ENCODE measurements around the gene TPD52L2.
A peak's percentile ranks its signal among the peaks of the same experiment; 100 is the strongest.
"Not testable (repeated sequence)": the region's sequence is repeated elsewhere in the genome, so short reads cannot be mapped to it uniquely, and the experiment has no call there.

TPD52L2 gene

DNA sequence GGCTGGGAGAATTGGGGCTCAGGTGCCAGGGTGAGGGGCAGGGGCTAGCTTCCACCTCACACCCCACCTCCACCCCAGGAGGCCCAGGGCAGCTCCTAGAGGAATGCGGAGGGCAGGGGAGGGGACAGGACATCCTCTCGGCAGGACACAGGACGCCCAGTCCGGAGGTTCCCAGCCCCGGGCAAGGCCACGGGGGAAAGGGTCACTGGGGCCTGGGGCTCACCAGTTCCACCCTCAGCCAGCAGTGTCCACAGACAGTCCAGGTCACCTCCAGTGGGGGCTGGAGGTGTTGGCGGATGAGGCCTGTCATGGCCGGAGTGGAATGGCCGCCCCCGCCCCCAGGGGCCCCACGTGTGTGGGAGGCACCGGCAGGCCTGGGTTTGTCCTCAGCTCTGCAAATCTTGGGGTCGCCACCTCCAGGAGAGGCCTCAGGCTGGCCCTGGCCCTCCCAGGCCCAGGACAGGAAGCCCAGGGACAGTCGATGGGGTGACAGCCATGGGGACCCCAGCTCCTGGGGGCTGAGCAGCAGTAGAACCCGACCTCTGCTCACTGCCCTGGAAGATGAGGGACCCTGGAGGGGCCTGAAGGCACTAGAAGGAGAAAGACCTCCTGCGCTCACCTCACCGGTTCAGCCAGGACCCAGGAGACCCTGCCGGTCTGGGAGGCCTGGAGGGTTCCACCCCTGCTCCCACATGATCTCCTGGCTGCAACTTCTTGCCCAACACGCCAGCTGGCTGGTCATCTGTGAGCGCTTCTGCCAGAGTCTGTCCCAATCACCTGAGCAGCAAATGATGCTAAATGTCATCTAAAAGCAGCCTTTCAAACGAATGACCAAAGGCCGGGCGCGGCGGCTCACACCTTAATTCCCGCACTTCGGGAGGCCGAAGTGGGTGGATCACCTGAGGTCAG is 16.8 kb upstream of the TPD52L2 start:
- H3K27me3 ChIP-seq (ENCODE audit: control insufficient read depth in 1 of 2, insufficient read depth in 1 of 2, low read length in 2 of 2): peaks cover 0 to 55% of the 10 kb centered on the region in 2 experiments
- H2BK12ac ChIP-seq (ENCODE audit: low read length in 2 of 2): peak overlapping the region; percentile 89 to 95
- H4K91ac ChIP-seq (ENCODE audit: low read length): peak overlapping the region; percentile 71
- no peak for DNase-seq
- H3K23ac ChIP-seq (ENCODE audit: low read length in 2 of 2): no peak overlapping the region
- H2AK5ac ChIP-seq (ENCODE audit: low read length, severe bottlenecking): peak overlapping the region; percentile 54
- no peak overlapping the region for H3K9ac ChIP-seq (ENCODE audit: low read length)
- peak overlapping the region; percentile 49 for H3K27ac ChIP-seq (ENCODE audit: low read length, poor library complexity, severe bottlenecking)
- no peaks in the 10 kb centered on the region for H3K36me3 ChIP-seq (ENCODE audit: control insufficient read depth in 1 of 2, insufficient read depth in 2 of 2, low read depth in 1 of 2, low read length in 2 of 2)
- peak overlapping the region; percentile 75 for H2BK15ac ChIP-seq (ENCODE audit: low read depth, poor library complexity, severe bottlenecking)
- H4K8ac ChIP-seq (ENCODE audit: low read length): peak overlapping the region; percentile 62
- no peaks in the 10 kb centered on the region for H3K9me3 ChIP-seq (ENCODE audit: control insufficient read depth, low read length)
- H3K4me3 ChIP-seq (ENCODE audit: insufficient read depth in 1 of 2, low read depth in 1 of 2, low read length in 2 of 2): no peak overlapping the region
- H2AFZ ChIP-seq (ENCODE audit: low read depth, low read length): no peak overlapping the region
- no peak overlapping the region for H2BK5ac ChIP-seq (ENCODE audit: low read depth, low read length, poor library complexity, severe bottlenecking)
- 69% methylated on average over 26 of the region's 28 CpGs for WGBS
- H3K4me1 ChIP-seq (ENCODE audit: control insufficient read depth, insufficient read depth, low read depth, low read length): peaks cover 30% of the 10 kb centered on the region
- peak overlapping the region; percentile 75 to 83 for H3K4ac ChIP-seq (ENCODE audit: low read depth in 1 of 2, low read length in 2 of 2)
- H3K14ac ChIP-seq (ENCODE audit: low read length in 2 of 2): peak overlapping the region in 1 of 2 experiments; percentile 0
- H3K4me2 ChIP-seq (ENCODE audit: low read length, poor library complexity, severe bottlenecking): peak overlapping the region; percentile 19
- peak overlapping the region; percentile 90 for H2BK120ac ChIP-seq (ENCODE audit: low read depth, low read length)
- H3K79me1 ChIP-seq (replicated peaks; ENCODE audit: low read length, poor library complexity, severe bottlenecking): no peaks in the 10 kb centered on the region
- H3K18ac ChIP-seq (ENCODE audit: low read depth in 1 of 2, low read length in 2 of 2): peak overlapping the region; percentile 56 to 73

DNA sequence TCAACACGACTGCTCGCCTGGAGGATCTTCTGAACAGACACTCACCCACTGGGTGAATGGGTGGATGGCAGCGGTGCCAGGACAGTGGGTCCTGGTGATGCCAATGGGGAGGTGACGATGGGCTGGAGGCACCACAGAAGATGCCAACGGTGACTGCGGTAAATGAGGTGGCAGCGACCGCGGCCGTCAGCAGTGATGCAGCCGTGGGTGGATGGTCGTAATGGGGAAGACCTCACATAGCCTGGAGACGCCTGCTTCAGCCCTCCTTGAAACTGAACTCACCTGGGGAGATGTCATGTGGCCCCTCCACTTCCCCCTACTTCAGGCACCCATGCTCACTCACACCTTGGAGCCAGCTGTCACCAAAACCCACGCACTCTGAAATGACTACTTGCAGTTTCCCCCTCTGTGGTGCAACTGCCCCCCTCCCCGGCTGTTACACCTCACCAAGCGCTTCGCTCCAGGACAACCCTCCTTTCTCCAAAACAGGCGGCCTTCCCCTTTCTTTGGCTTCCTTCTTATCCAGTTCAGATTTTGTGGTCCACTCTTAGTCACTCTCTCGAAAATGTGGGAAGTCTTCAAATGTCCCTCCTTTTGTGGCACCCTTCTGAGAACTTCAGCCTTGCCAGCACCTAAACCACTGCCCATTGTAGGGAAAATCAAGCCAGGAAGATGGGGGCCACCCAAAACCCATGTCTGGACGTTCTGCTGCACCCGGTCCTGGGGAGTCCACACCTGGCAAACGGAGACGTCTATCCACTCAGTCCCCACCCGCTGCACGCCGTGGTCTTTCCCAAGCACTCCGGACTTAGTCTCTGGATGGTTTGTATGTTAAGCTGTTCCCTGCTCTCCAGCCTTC is 14.2 kb upstream of the TPD52L2 start:
- no peak for DNase-seq
- H3K4me2 ChIP-seq (ENCODE audit: low read length, poor library complexity, severe bottlenecking): no peak overlapping the region
- WGBS: 95% methylated on average over 24 of the region's 27 CpGs

DNA sequence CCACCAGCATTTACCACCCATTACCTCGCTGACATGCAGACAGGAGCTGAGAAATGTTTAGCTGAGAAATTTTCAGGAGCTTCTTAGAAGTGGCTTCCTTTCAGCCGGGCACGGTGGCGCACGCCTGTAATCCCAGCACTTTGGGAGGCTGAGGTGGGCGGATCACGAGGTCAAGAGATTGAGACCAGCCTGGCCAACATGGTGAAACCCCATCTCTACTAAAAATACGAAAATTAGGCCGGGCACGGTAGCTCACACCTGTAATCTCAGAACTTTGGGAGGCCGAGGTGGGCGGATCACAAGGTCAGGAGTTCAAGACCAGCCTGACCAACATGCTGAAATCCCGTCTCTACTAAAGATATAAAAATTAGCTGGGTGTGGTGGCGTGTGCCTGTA is 13.5 kb upstream of the TPD52L2 start:
- H2AK5ac ChIP-seq (ENCODE audit: low read length, severe bottlenecking); H3K23ac ChIP-seq (ENCODE audit: low read length in 2 of 2); H3K18ac ChIP-seq (ENCODE audit: low read depth in 1 of 2, low read length in 2 of 2); H3K4me2 ChIP-seq (ENCODE audit: low read length, poor library complexity, severe bottlenecking); H3K4me3 ChIP-seq (ENCODE audit: insufficient read depth in 1 of 2, low read depth in 1 of 2, low read length in 2 of 2); DNase-seq; H3K4ac ChIP-seq (ENCODE audit: low read depth in 1 of 2, low read length in 2 of 2); H3K36me3 ChIP-seq (ENCODE audit: control insufficient read depth in 1 of 2, insufficient read depth in 2 of 2, low read depth in 1 of 2, low read length in 2 of 2); H4K91ac ChIP-seq (ENCODE audit: low read length); H2BK5ac ChIP-seq (ENCODE audit: low read depth, low read length, poor library complexity, severe bottlenecking); H2BK120ac ChIP-seq (ENCODE audit: low read depth, low read length); H3K27ac ChIP-seq (ENCODE audit: low read length, poor library complexity, severe bottlenecking); H2BK15ac ChIP-seq (ENCODE audit: low read depth, poor library complexity, severe bottlenecking); H3K9ac ChIP-seq (ENCODE audit: low read length); H2AFZ ChIP-seq (ENCODE audit: low read depth, low read length); H4K8ac ChIP-seq (ENCODE audit: low read length); H3K9me3 ChIP-seq (ENCODE audit: control insufficient read depth, low read length); H3K79me1 ChIP-seq (replicated peaks; ENCODE audit: low read length, poor library complexity, severe bottlenecking); H3K14ac ChIP-seq (ENCODE audit: low read length in 2 of 2): not testable (repeated sequence)
- 98% methylated on average over 11 of the region's 14 CpGs for WGBS
- Histone ChIP-seq H2BK12ac (ENCODE audit: low read length in 2 of 2) (peak overlapping the region in 1 of 2 experiments; percentile 59), H3K4me1 (ENCODE audit: control insufficient read depth, insufficient read depth, low read depth, low read length) (peaks cover 48% of the 10 kb centered on the region), H3K27me3 (ENCODE audit: control insufficient read depth in 1 of 2, insufficient read depth in 1 of 2, low read length in 2 of 2) (peaks cover 0 to 57% of the 10 kb centered on the region in 2 experiments)

More for the DNA sequence above, 14.2 kb upstream of the TPD52L2 start:
- Histone ChIP-seq H2BK120ac (ENCODE audit: low read depth, low read length) (no peak overlapping the region), H3K4ac (ENCODE audit: low read depth in 1 of 2, low read length in 2 of 2) (peak overlapping the region; percentile 2 to 33), H3K14ac (ENCODE audit: low read length in 2 of 2) (no peak overlapping the region), H3K4me1 (ENCODE audit: control insufficient read depth, insufficient read depth, low read depth, low read length) (peaks cover 51% of the 10 kb centered on the region), H2BK15ac (ENCODE audit: low read depth, poor library complexity, severe bottlenecking) (peak overlapping the region; percentile 3), H3K4me3 (ENCODE audit: insufficient read depth in 1 of 2, low read depth in 1 of 2, low read length in 2 of 2) (no peak overlapping the region), H4K91ac (ENCODE audit: low read length) (peak overlapping the region; percentile 14), H3K79me1 (replicated peaks; ENCODE audit: low read length, poor library complexity, severe bottlenecking) (no peaks in the 10 kb centered on the region), H3K23ac (ENCODE audit: low read length in 2 of 2) (no peak overlapping the region), H3K27me3 (ENCODE audit: control insufficient read depth in 1 of 2, insufficient read depth in 1 of 2, low read length in 2 of 2) (peaks cover 0 to 58% of the 10 kb centered on the region in 2 experiments), H2BK5ac (ENCODE audit: low read depth, low read length, poor library complexity, severe bottlenecking) (no peak overlapping the region), H2AK5ac (ENCODE audit: low read length, severe bottlenecking) (no peak overlapping the region), H2AFZ (ENCODE audit: low read depth, low read length) (no peak overlapping the region), H4K8ac (ENCODE audit: low read length) (no peak overlapping the region), H3K9ac (ENCODE audit: low read length) (no peak overlapping the region), H3K27ac (ENCODE audit: low read length, poor library complexity, severe bottlenecking) (no peak overlapping the region), H2BK12ac (ENCODE audit: low read length in 2 of 2) (peak overlapping the region; percentile 80 to 82), H3K9me3 (ENCODE audit: control insufficient read depth, low read length) (no peaks in the 10 kb centered on the region), H3K18ac (ENCODE audit: low read depth in 1 of 2, low read length in 2 of 2) (peak overlapping the region in 1 of 2 experiments; percentile 76), H3K36me3 (ENCODE audit: control insufficient read depth in 1 of 2, insufficient read depth in 2 of 2, low read depth in 1 of 2, low read length in 2 of 2) (no peaks in the 10 kb centered on the region)

- not testable (repeated sequence) for H2BK5ac ChIP-seq (ENCODE audit: low read depth, low read length, poor library complexity, severe bottlenecking); H3K27ac ChIP-seq (ENCODE audit: low read length, poor library complexity, severe bottlenecking); H3K9ac ChIP-seq (ENCODE audit: low read length); H3K9me3 ChIP-seq (ENCODE audit: control insufficient read depth, low read length); DNase-seq; H3K4me3 ChIP-seq (ENCODE audit: insufficient read depth in 1 of 2, low read depth in 1 of 2, low read length in 2 of 2); H3K4me2 ChIP-seq (ENCODE audit: low read length, poor library complexity, severe bottlenecking); H3K79me1 ChIP-seq (replicated peaks; ENCODE audit: low read length, poor library complexity, severe bottlenecking); H2AFZ ChIP-seq (ENCODE audit: low read depth, low read length); H3K36me3 ChIP-seq (ENCODE audit: control insufficient read depth in 1 of 2, insufficient read depth in 2 of 2, low read depth in 1 of 2, low read length in 2 of 2)
- peak overlapping the region; percentile 97 for H2BK120ac ChIP-seq (ENCODE audit: low read depth, low read length)
- H2BK15ac ChIP-seq (ENCODE audit: low read depth, poor library complexity, severe bottlenecking): peak overlapping the region; percentile 77
- peak overlapping the region in 1 of 2 experiments; percentile 56 for H3K23ac ChIP-seq (ENCODE audit: low read length in 2 of 2)
- H3K4ac ChIP-seq (ENCODE audit: low read depth in 1 of 2, low read length in 2 of 2): peak overlapping the region; percentile 69 to 97
- peak overlapping the region; percentile 79 to 99 for H3K18ac ChIP-seq (ENCODE audit: low read depth in 1 of 2, low read length in 2 of 2)
- H2BK12ac ChIP-seq (ENCODE audit: low read length in 2 of 2): peak overlapping the region; percentile 60 to 99
- H3K27me3 ChIP-seq (ENCODE audit: control insufficient read depth in 1 of 2, insufficient read depth in 1 of 2, low read length in 2 of 2): peaks cover 0 to 48% of the 10 kb centered on the region in 2 experiments
- whole genome bisulfite sequencing: 94% methylated on average over 3 of the region's 4 CpGs
- H3K14ac ChIP-seq (ENCODE audit: low read length in 2 of 2): peak overlapping the region; percentile 80 to 87
- peak overlapping the region; percentile 97 for H4K8ac ChIP-seq (ENCODE audit: low read length)
- H3K4me1 ChIP-seq (ENCODE audit: control insufficient read depth, insufficient read depth, low read depth, low read length): peaks cover 49% of the 10 kb centered on the region
- H2AK5ac ChIP-seq (ENCODE audit: low read length, severe bottlenecking): peak overlapping the region; percentile 54
- peak overlapping the region; percentile 100 for H4K91ac ChIP-seq (ENCODE audit: low read length)
Measured at GRCh38 chr20:63853733-63854068, 11.4 kb upstream of the TPD52L2 start.

Data from mesenchymal stem cell (in vitro differentiated cells and primary cell).